GM21390 (cell line): ENCODE data around the gene CTSD.

Source experiments
- ATAC-seq: cut with Tn5 transposase; IDR thresholded peaks from one replicate; pipeline ENCODE4 v1.9.1; 2021; ENCODE audit not compliant: unreplicated experiment

CTSD gene

GRCh38 chr11:1782831-1783724 is 19.4 kb upstream of the CTSD start:
- ATAC-seq, result no peak

GRCh38 chr11:1782031-1782590 is 18.4 kb upstream of the CTSD start:
- no peak for ATAC-seq

DNA sequence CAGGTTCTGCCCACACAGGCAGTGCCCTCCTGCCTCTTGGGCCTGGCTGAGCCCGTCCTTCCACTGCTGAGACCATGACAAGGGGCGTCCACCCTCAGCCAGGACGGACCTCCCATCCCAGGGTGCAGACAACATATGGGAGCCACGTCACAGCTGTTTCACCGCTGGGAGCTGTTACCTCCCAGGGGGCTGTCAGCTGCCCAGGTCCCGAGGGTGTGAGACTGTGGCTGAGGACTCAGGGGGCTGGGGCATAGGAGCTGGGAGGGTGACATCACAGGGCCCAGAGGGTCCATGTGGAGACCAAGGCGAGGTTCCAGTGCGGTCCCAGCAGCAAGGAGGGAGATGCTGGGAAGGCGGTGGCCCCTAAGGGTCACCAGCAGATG is 17.9 kb upstream of the CTSD start:
- no peak for ATAC-seq

GRCh38 chr11:1780700-1781592 is 17.2 kb upstream of the CTSD start:
- ATAC-seq, result no peak

GRCh38 chr11:1779806-1780699 is 16.3 kb upstream of the CTSD start:
- no peak for ATAC-seq

GRCh38 chr11:1779034-1779805 is 15.5 kb upstream of the CTSD start:
- ATAC-seq, result no peak

GRCh38 chr11:1778141-1778911 is 14.6 kb upstream of the CTSD start:
- no peak for ATAC-seq

GRCh38 chr11:1777737-1778136 is 14.0 kb upstream of the CTSD start:
- no peak for ATAC-seq

- no peak for ATAC-seq
Observed at GRCh38 chr11:1776944-1777715, 13.4 kb upstream of the CTSD start.

GRCh38 chr11:1776331-1776851 is 12.7 kb upstream of the CTSD start:
- no peak for ATAC-seq

DNA sequence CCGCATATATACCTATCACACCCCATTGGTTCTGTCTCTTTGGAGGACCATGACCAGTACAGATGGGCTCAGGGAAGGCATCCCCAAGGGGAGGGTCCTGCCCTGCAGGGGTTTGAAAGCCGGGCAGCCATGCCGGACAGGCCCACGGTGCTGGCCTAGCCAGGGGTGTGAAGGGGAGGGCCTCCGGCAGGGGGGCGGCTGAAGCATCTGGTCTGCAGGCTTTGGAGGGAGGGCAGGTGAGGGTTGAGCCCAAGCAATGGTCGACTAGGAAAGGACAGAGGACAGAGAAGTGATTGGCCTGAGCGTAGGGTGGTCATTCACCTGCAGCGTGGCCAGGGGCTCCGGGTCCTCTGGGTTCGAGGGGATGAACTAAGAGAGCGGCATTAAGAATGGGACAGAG is 11.2 kb upstream of the CTSD start:
- no peak for ATAC-seq

GRCh38 chr11:1773994-1774550 is 10.3 kb upstream of the CTSD start:
- ATAC-seq, result no peak

DNA sequence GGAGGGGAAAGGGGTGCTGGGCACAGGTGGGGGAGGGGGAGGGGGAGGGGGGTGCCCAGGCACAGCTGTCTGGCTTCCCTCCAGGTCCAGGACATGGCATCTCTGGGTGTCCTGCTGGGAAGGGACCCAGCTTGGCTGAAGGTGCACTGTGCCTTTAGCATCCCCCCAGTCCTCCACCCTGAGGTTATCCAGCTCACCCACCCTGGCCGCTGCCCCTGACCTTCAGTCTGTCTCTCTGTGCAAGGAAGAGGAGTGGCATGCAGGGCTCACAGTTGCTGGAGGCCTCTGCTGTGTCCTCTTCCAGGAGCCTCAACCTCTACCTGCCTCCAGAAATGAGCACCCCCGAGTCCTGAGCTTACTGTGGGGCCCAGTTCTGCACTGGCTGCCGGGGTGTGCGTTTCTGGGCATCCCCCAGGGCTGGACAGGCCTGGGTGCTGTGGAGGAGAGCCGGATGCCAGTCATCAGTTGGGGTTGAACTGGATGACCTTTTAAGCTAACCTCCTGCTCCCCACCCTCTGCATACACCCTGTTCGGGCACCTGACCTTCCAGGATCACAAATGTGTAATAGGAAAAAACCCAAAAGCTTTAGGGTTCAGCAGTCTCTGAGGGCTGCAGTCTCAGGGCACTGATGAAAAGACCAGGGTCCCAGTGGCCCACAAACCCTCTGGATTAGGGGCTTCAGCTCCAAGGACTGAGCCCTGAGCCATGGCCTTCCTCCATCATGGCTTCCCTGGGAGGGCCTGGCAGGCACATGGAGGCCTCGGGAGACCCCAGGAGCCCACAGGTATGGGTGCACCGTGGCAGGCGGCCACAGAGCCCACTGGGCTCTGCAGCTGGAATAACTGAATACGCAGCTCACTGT is 9.6 kb upstream of the CTSD start:
- no peak for ATAC-seq

DNA sequence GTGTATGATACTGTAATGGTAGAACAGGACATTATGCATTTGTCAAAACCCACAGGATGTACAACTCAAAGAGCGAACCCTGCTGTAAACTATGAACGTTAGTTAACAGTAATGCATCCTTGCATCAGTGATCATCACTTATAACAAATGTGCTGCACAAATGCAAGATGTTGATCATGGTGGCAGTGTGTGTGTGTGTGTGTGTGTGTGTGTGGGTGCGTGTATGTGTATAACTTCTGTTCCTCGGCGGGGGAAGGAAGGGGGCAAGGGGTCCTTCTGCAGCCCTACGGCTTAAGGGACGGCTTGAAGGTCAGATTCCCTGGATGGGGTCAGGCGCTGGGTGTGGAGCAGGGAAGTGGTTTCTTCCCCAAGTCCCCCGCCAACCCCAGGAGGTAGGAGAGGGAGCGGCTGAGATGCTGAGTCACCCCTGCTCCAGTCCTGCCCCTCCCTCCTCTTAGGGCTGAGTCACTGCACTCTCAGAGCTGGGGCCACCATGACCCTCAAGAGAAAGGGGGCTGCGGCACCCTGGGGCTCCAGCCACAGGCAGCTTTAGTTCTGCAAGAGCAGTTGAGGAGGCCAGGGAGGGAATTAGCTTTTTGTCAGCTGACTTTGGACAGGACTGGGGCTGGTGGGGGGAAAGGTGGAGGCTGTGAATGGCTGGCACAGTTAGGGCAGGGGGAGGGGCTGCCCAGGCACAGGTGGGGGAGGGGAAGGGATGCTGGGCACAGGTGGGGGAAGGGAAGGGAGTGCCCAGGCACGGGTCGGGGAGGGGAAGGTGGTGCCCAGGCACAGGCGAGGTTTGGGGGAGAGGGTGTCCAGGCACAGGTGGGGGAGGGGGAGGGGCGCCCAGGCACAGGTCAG is 8.8 kb upstream of the CTSD start:
- ATAC-seq, result no peak

- ATAC-seq, result no peak
Observed at GRCh38 chr11:1771700-1772099, 8.0 kb upstream of the CTSD start.

DNA sequence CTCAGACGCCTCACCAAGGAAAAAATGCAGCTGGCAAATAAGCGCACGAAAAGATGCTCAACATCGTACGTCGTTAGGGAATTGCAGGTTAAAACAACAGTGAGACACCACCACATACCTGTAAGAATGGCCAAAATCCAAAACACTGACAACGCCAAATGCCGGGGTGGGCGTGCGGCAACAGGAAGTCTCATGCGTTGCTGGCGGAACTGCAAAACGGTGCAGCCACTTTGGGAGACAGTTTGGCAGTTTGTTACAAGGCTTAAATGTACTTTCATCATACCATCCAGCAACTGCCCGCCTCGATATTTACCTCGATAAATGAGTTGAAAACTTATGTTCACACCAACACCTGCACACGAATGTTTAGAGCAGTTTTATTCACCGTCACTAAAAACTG is 7.5 kb upstream of the CTSD start:
- no peak for ATAC-seq
